OCI-LY7 (cell line): Measurements from ENCODE around the gene TFDP3. TPM values are rescaled to one million over a fixed set of nuclear protein-coding genes. Genes with fewer than 3 reads are reported as not detected.

Source experiments
- Bru-seq: library from RNA; stranded (reverse); fragments of 400-500 nt; gene quantifications from one replicate; lab custom pipeline; 2021; lab: Mats Ljungman, UMichigan
- BruChase-seq, 2 experiments: library from RNA; stranded (reverse); fragments of 400-500 nt; gene quantifications; one replicate each; lab custom pipeline; 2021; lab: Mats Ljungman, UMichigan
- BruUV-seq: library from RNA; stranded (reverse); fragments of 400-500 nt; replicated peaks from 2 replicates; lab custom pipeline; 2021; lab: Mats Ljungman, UMichigan
- CTCF ChIA-PET: fragments of 300-600 bp; sonication (Branson Sonifier 250); formaldehyde crosslinking; loops from one replicate; lab custom pipeline; 2022; ENCODE audit warnings: antibody characterized with exemption; ENCODE audit not compliant: unreplicated experiment; lab: Charles Lee
- POLR2A ChIA-PET: fragments of 300-600 bp; sonication (Branson Sonifier 250); formaldehyde crosslinking; loops from one replicate; lab custom pipeline; 2022; ENCODE audit warnings: antibody characterized with exemption; lab: Charles Lee
- DNase-seq: peaks from one replicate; pipeline ENCODE4 v3.0.0-alpha.2; 2015; ENCODE audit warnings: low spot score
- H2AFZ ChIP-seq: fragments of 200-600 bp; sonication (generic), shearing (Covaris generic); 2 replicates; pipeline ENCODE4 v1.6.1; 2014; ENCODE audit warnings: mild to moderate bottlenecking, antibody characterized with exemption, low read length, moderate library complexity
- H3K27ac ChIP-seq: fragments of 200-600 bp; sonication (generic); 2 replicates; pipeline ENCODE4 v1.5.1; 2014; ENCODE audit warnings: mixed run types, low read depth, mild to moderate bottlenecking, moderate library complexity, low read length, inconsistent platforms; ENCODE audit not compliant: poor library complexity, severe bottlenecking
- H3K36me3 ChIP-seq: fragments of 200-600 bp; sonication (generic); 2 replicates; pipeline ENCODE4 v1.6.1; 2014; ENCODE audit warnings: mild to moderate bottlenecking, antibody characterized with exemption, low read length, moderate library complexity, mixed read lengths; ENCODE audit not compliant: insufficient read depth
- H3K4me1 ChIP-seq: fragments of 200-600 bp; sonication (generic); 2 replicates; pipeline ENCODE4 v1.5.1; 2014; ENCODE audit warnings: mild to moderate bottlenecking, low read length; ENCODE audit not compliant: insufficient read depth, poor library complexity, severe bottlenecking
- H3K4me2 ChIP-seq: fragments of 200-600 bp; sonication (generic); 2 replicates; pipeline ENCODE4 v1.6.1; 2014; ENCODE audit warnings: mild to moderate bottlenecking, low read length
- H3K4me3 ChIP-seq: fragments of 200-600 bp; sonication (generic); 2 replicates; pipeline ENCODE4 v1.5.1; 2014; ENCODE audit warnings: mild to moderate bottlenecking, low read depth, low read length; ENCODE audit not compliant: poor library complexity, severe bottlenecking
- H3K79me2 ChIP-seq: fragments of 200-600 bp; sonication (generic); 2 replicates; pipeline ENCODE4 v1.6.1; 2016; ENCODE audit warnings: low read depth, mild to moderate bottlenecking, low read length, moderate library complexity, mixed read lengths; ENCODE audit not compliant: insufficient read depth
- H3K9me2 ChIP-seq: fragments of 200-600 bp; sonication (generic); 2 replicates; pipeline ENCODE4 v1.6.1; 2016; ENCODE audit warnings: mild to moderate bottlenecking, low read length, mixed read lengths; ENCODE audit not compliant: insufficient read depth
- H3K9me3 ChIP-seq: fragments of 200-600 bp; sonication (generic); 2 replicates; pipeline ENCODE4 v1.6.1; 2014; ENCODE audit warnings: mild to moderate bottlenecking, mixed run types, low read length, mixed read lengths
- H4K20me1 ChIP-seq: fragments of 200-600 bp; sonication (generic); 2 replicates; pipeline ENCODE4 v1.6.1; 2014; ENCODE audit warnings: mild to moderate bottlenecking, antibody characterized with exemption, low read length, moderate library complexity, mixed read lengths; ENCODE audit not compliant: insufficient read depth
- CTCF ChIP-seq: fragments of 200-600 bp; sonication (generic); conservative IDR thresholded peaks from 2 replicates; pipeline ENCODE4 v1.5.1; 2014; ENCODE audit warnings: mild to moderate bottlenecking, antibody characterized with exemption, low read length, moderate library complexity, mixed read lengths
- EZH2phosphoT487 ChIP-seq: fragments of 200-600 bp; sonication (generic); IDR thresholded peaks from 2 replicates; pipeline ENCODE4 v1.6.1; 2018; ENCODE audit warnings: low read depth, borderline replicate concordance, mild to moderate bottlenecking, mixed run types, antibody characterized with exemption, low read length, moderate library complexity, mixed read lengths
- intact Hi-C: fragments of 100-400 bp; cut with micrococcal nuclease; formaldehyde crosslinking; loops from one replicate; pipeline ENCODE4 v1.10.0; 2022; ENCODE audit not compliant: unreplicated experiment
- long read RNA-seq: library from polyadenylated mRNA; stranded (forward); transcript quantifications from one replicate; pipeline ENCODE4 v2.0.0, GENCODE V29; 2022
- total RNA-seq, 2 experiments: library from RNA; depleted of rRNA in 1 of 2; stranded (reverse); fragments of >200 nt in 1 of 2; shearing (Covaris generic) in 1 of 2; gene quantifications; 2 replicates each; pipeline ENCODE4 v1.2.3, GENCODE V29; 2014 to 2022

The TFDP3 gene
- total RNA-seq (2014; rRNA removed; shearing (Covaris generic)) (not detected in 2 replicates), total RNA-seq (2022) (not detected in 2 replicates), Bru-seq, nascent RNA (not detected), BruChase-seq, experiment 1, labeled RNA remaining after a 6-hour chase (not detected), BruChase-seq, experiment 2, labeled RNA remaining after a 2-hour chase (not detected)
- long read RNA-seq: 0 reads

GRCh38 chrX:133218329-133218728 lies at the start of gene TFDP3:
Gene TFDP3 (minus strand): TSS chrX:133218354. CDS start chrX:133218259, 95 bp downstream.
- Histone ChIP-seq H3K4me3 (no peak within 1 kb of the TSS), H3K36me3 (no peaks in the 10 kb centered on the region), H3K4me2 (no peak within 1 kb of the TSS), H3K79me2 (no peaks in the 10 kb centered on the region), H3K27ac (no peak within 1 kb of the TSS), H4K20me1 (no peaks in the 10 kb centered on the region), H2AFZ (no peak within 1 kb of the TSS), H3K9me3 (no peaks in the 10 kb centered on the region), H3K4me1 (no peaks in the 10 kb centered on the region), H3K9me2 (no peaks in the 10 kb centered on the region)
- no TSS peak for BruUV-seq
- CTCF ChIA-PET: no interaction called here
- DNase-seq: no peak
- POLR2A ChIA-PET: no interaction called here
- intact Hi-C loops: no loop called here
- no peak for TF ChIP-seq CTCF
- no peak for TF ChIP-seq EZH2phosphoT487

- H4K20me1 ChIP-seq: no peaks in the 10 kb centered on the region
- TF ChIP-seq CTCF (no peak), EZH2phosphoT487 (no peak)
- H3K36me3 ChIP-seq: no peaks in the 10 kb centered on the region
- ChIA-PET CTCF (no interaction called here), POLR2A (interaction anchor here (0.6 kb wide), 2 partner anchors 351 to 1976 kb away, joined by 3 read pairs; no protein-coding TSS in a partner anchor)
- no peak overlapping the region for H3K4me2 ChIP-seq
- no peak overlapping the region for H2AFZ ChIP-seq
- no peaks in the 10 kb centered on the region for H3K4me1 ChIP-seq
- H3K27ac ChIP-seq: no peak overlapping the region
- DNase-seq: no peak
- intact Hi-C loops: no loop called here
- H3K9me3 ChIP-seq: no peaks in the 10 kb centered on the region
- no TSS peak for BruUV-seq
- no peaks in the 10 kb centered on the region for H3K79me2 ChIP-seq
- no peaks in the 10 kb centered on the region for H3K9me2 ChIP-seq
- H3K4me3 ChIP-seq: no peak overlapping the region
Measured at GRCh38 chrX:133267621-133268020, 49.5 kb upstream of the TFDP3 start.

GRCh38 chrX:133265331-133265730 lies 47.2 kb upstream of the TFDP3 start:
- intact Hi-C loops: no loop called here
- Histone ChIP-seq H4K20me1 (no peaks in the 10 kb centered on the region), H3K27ac (no peak overlapping the region), H3K79me2 (no peaks in the 10 kb centered on the region), H3K4me1 (no peaks in the 10 kb centered on the region), H3K4me2 (no peak overlapping the region), H3K9me3 (no peaks in the 10 kb centered on the region), H2AFZ (no peak overlapping the region), H3K36me3 (no peaks in the 10 kb centered on the region), H3K9me2 (no peaks in the 10 kb centered on the region), H3K4me3 (no peak overlapping the region)
- DNase-seq: no peak
- no TSS peak for BruUV-seq
- ChIA-PET CTCF (no interaction called here), POLR2A (no interaction called here)
- TF ChIP-seq CTCF (no peak), EZH2phosphoT487 (no peak)
